ENCODE data around the gene TGIF1. TPM values are rescaled to one million over a fixed set of nuclear protein-coding genes. Genes with fewer than 3 reads are reported as not detected.

The TGIF1 gene
- total RNA-seq, 4 donors from 2014 or later, result 48.2 to 142 (median 64.0) TPM

DNA sequence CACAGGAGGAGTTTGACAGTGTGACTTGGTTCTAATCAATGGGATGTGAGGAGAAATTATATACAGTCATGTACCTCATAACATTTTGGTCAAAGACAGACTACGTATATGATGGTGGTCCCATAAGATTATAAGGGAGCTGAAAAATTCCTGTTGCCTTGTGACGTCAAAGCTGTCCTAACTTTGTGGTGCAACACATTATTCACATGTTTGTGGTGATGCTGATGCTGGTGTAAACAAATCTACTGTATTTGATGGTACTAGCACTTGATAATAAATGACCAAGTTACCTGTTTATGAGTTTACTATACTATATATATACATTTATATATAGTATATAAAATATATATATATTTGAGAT lies 29.1 kb upstream of the TGIF1 start:
- 87% methylated on average over 2 of the region's 2 CpGs for WGBS
- Histone ChIP-seq H3K36me3 (no peaks in the 10 kb centered on the region), H3K27ac (replicated peaks in 1 of 4) (no peak overlapping the region), H3K4me3 (no peak overlapping the region), H3K4me1 (no peaks in the 10 kb centered on the region), H3K27me3 (no peaks in the 10 kb centered on the region), H3K9me3 (peaks cover 0 to 3% (median 0%) of the 10 kb centered on the region in 4 donors)
- DNase-seq (ENCODE audit: extremely low spot score), result no peak
- TF ChIP-seq POLR2AphosphoS5 (IDR thresholded peaks at IDR 0.05), result no peak
- TF ChIP-seq POLR2A (IDR thresholded peaks at IDR 0.05; ENCODE audit: low read depth), result no peak
- TF ChIP-seq, protein P1, sequence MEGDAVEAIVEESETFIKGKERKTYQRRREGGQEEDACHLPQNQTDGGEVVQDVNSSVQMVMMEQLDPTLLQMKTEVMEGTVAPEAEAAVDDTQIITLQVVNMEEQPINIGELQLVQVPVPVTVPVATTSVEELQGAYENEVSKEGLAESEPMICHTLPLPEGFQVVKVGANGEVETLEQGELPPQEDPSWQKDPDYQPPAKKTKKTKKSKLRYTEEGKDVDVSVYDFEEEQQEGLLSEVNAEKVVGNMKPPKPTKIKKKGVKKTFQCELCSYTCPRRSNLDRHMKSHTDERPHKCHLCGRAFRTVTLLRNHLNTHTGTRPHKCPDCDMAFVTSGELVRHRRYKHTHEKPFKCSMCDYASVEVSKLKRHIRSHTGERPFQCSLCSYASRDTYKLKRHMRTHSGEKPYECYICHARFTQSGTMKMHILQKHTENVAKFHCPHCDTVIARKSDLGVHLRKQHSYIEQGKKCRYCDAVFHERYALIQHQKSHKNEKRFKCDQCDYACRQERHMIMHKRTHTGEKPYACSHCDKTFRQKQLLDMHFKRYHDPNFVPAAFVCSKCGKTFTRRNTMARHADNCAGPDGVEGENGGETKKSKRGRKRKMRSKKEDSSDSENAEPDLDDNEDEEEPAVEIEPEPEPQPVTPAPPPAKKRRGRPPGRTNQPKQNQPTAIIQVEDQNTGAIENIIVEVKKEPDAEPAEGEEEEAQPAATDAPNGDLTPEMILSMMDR (IDR thresholded peaks at IDR 0.05), result no peak
- TF ChIP-seq EP300 (IDR thresholded peaks at IDR 0.05), result no peak
- intact Hi-C loops (cut with DNase I), result no loop called here

DNA sequence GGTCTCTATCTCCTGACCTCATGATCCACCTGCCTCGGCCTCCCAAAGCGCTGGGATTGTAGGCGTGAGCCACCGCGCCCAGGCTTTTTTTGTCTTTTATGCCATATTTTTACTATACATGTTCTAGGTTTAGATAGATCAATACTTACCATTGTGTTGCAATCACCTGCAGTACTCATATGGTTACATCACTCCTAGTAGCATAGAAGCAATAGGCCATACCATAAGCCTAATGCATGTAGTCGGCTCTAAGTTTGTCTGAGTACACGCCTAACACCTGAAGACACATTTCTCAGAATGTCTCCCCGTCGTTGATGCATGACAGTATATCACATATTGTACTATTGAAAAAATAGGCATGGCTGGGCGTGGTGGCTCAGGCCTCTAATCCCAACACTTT lies 27.1 kb upstream of the TGIF1 start:
- Histone ChIP-seq H3K27me3 (no peaks in the 10 kb centered on the region), H3K4me1 (no peaks in the 10 kb centered on the region), H3K4me3 (no peak overlapping the region), H3K36me3 (no peaks in the 10 kb centered on the region), H3K27ac (replicated peaks in 1 of 4) (no peak overlapping the region), H3K9me3 (peaks cover 0 to 3% (median 0%) of the 10 kb centered on the region in 4 donors)
- WGBS, result 90% methylated on average over 10 of the region's 10 CpGs
- intact Hi-C loops (cut with DNase I), result no loop called here
- TF ChIP-seq POLR2A (IDR thresholded peaks at IDR 0.05; ENCODE audit: low read depth), result no peak
- TF ChIP-seq, protein P1 (IDR thresholded peaks at IDR 0.05), result no peak
- no peak for TF ChIP-seq POLR2AphosphoS5 (IDR thresholded peaks at IDR 0.05)
- no peak for TF ChIP-seq EP300 (IDR thresholded peaks at IDR 0.05)
- DNase-seq (ENCODE audit: extremely low spot score), result no peak

DNA sequence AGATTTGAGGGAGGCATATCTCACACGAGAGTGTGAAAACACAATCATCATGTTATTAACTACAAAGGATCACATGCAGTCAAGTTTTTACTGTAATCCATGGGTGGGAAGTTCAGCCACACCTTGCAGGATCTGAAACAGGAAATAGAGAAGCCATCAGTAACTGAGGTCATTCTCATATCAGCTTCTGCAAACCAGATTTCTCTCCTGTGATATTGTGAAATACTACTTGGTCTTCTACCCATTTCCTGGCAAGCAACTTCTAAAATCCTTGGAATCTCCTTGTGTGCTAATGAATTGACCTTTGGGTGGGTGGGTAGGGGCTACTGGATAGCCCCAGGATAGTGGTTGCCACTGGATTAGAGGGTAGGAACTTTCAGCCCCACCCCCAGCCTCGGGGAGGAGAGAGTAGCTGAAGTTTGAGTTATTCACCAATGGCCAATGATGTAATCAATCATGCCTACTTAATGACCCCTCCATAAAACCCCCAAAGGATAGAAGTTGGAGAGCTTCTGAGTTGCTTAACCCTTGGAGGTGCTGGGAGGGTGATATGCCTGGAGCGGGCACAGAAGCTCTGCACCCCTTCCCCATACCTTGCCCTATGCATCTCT lies 25.6 kb upstream of the TGIF1 start:
- H3K9me3 ChIP-seq, result peaks cover 0 to 3% (median 0%) of the 10 kb centered on the region in 4 donors
- no peak for DNase-seq (ENCODE audit: extremely low spot score)
- no peaks in the 10 kb centered on the region for H3K4me1 ChIP-seq
- TF ChIP-seq, protein P1 (IDR thresholded peaks at IDR 0.05), result no peak
- no peak for TF ChIP-seq POLR2AphosphoS5 (IDR thresholded peaks at IDR 0.05)
- TF ChIP-seq POLR2A (IDR thresholded peaks at IDR 0.05; ENCODE audit: low read depth), result no peak
- TF ChIP-seq EP300 (IDR thresholded peaks at IDR 0.05), result no peak
- no peak overlapping the region for H3K27ac ChIP-seq (replicated peaks in 1 of 4)
- no peaks in the 10 kb centered on the region for H3K36me3 ChIP-seq
- WGBS, result 71% methylated on average over 3 of the region's 3 CpGs
- no peak overlapping the region for H3K4me3 ChIP-seq
- H3K27me3 ChIP-seq, result no peaks in the 10 kb centered on the region
- intact Hi-C loops (cut with DNase I), result no loop called here

DNA sequence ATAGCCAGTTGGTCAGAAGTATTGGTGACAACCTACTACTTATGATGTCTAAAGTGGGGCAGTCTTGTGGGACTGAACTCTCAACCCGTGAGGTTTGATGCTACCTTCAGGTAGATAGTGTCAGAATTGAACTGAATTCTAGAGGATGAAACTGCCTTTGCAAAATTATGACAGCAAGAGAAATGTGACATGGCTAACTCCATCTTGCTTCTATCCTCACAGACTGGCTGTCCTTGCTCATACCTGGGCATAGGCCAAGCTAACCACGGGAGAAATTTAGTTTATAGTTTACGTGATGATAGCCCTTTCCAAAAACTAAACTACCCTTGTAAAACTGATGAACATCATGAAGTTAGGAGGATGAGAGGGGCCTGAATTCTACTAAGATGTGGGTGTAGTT lies 24.9 kb upstream of the TGIF1 start:
- Histone ChIP-seq H3K27ac (replicated peaks in 1 of 4) (no peak overlapping the region), H3K4me1 (no peaks in the 10 kb centered on the region), H3K9me3 (peaks cover 0 to 3% (median 0%) of the 10 kb centered on the region in 4 donors), H3K36me3 (no peaks in the 10 kb centered on the region), H3K27me3 (no peaks in the 10 kb centered on the region), H3K4me3 (no peak overlapping the region)
- intact Hi-C loops (cut with DNase I), result no loop called here
- WGBS, result 88% methylated on average over 3 of the region's 3 CpGs
- no peak for DNase-seq (ENCODE audit: extremely low spot score)
- TF ChIP-seq, protein P1 (IDR thresholded peaks at IDR 0.05), result no peak
- no peak for TF ChIP-seq EP300 (IDR thresholded peaks at IDR 0.05)
- no peak for TF ChIP-seq POLR2A (IDR thresholded peaks at IDR 0.05; ENCODE audit: low read depth)
- TF ChIP-seq POLR2AphosphoS5 (IDR thresholded peaks at IDR 0.05), result no peak

DNA sequence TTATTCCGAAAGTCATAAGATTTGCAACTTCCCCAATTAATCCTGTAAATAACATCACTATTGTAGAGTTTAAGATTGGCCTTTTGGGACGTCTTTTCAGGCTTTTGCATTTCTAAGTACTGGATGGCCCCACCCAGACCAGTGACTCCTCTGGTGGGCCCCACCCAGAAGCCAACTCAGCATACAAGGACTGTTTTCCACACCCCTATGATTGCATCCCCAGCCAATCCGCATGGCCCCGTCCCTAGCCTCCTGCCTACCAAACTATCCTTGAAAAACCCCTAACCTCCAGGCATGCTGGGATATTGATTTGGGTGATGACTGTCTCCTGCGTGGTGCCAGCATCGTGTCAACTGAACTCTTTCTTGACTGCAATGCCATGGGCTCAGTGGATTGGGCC lies 24.5 kb upstream of the TGIF1 start:
- DNase-seq (ENCODE audit: extremely low spot score), result no peak
- H3K27me3 ChIP-seq, result no peaks in the 10 kb centered on the region
- no peak overlapping the region for H3K4me3 ChIP-seq
- H3K9me3 ChIP-seq, result peaks cover 0 to 2% (median 0%) of the 10 kb centered on the region in 4 donors
- no peaks in the 10 kb centered on the region for H3K36me3 ChIP-seq
- H3K4me1 ChIP-seq, result no peaks in the 10 kb centered on the region
- WGBS, result 90% methylated on average over 6 of the region's 6 CpGs
- TF ChIP-seq EP300 (IDR thresholded peaks at IDR 0.05) (no peak), POLR2AphosphoS5 (IDR thresholded peaks at IDR 0.05) (no peak), POLR2A (IDR thresholded peaks at IDR 0.05; ENCODE audit: low read depth) (no peak)
- TF ChIP-seq, protein P1 (IDR thresholded peaks at IDR 0.05), result no peak
- no peak overlapping the region for H3K27ac ChIP-seq (replicated peaks in 1 of 4)
- intact Hi-C loops (cut with DNase I), result no loop called here
